GM21576 (cell line): ENCODE measurements around the gene IGFALS.

Experiments used
- ATAC-seq: cut with Tn5 transposase; IDR thresholded peaks from one replicate; pipeline ENCODE4 v1.9.1; 2021; ENCODE audit warnings: mild to moderate bottlenecking, moderate library complexity; ENCODE audit not compliant: unreplicated experiment

IGFALS gene

DNA sequence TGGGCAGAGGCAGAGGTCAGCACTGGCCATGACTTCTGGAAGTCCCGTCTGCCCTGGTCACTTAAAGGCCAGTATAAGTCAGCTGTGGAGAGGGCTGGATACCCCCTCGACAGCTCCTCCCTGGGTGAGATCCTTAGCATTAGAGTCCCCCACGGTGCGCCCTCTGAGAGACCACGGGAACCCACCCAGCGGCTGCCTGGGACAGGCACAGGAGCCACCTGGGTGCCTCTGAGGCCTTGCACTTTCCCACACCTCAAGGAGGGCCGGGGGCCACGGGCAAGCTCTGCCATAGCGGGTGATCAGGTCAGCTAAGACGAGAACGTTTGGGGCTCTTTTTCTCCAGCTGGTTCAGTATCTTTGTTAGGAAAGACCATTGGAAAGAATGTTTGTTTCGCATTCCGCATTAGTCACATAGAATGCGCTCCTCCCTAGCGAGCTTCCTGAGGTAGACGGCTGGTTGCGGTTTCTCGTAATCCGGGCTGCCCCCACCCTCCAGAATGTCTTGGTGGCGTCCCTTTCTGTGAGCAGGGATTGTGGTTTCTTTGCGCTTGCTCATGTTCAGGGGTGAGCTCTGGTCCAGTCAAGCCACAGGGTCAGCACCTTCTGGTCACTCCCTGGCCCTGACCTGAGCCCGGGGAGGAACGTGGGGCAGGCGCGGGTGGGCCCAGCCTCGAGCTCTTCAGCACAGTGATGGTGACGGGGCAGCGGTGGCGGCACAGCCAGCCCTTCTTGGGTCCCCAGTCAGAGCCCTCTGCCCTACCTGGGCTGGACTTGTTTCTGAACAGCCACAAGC lies 47.4 kb downstream of the IGFALS start:
- ATAC-seq: no peak

DNA sequence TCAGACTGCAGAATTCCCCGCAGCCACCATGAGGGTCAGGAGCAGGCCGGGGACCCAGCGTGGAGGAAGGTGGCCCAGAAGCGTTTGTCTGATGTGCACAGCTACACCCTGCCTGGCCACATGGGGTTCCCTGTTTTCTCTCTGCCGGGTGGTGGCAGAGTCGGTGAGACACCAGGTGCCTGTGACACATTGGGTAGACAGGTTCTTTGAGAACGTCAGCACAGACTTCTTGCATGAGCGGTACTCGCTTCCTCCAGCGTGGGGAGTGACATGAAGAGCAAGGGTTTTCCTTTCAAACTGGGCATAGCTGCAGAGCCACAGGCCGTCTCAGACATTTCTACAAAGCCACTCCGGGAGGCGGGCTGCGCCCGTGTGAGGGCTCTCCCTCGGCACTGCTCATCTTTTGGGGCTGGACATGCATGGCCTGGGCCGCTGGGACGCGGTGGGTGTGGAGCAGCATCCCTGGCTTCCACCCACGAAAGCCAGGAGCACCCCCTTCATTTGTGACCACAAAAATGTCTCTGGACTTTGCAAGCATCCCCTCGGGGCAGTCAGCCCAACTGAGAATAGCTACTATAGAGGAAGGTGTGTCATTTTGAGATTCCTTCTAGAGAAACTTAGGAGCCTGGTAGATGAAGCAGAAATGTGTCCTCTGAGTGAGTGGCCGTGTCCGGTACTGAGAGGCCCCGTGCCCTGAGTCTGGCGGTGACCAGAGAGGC lies 48.2 kb downstream of the IGFALS start:
- ATAC-seq: no peak

DNA sequence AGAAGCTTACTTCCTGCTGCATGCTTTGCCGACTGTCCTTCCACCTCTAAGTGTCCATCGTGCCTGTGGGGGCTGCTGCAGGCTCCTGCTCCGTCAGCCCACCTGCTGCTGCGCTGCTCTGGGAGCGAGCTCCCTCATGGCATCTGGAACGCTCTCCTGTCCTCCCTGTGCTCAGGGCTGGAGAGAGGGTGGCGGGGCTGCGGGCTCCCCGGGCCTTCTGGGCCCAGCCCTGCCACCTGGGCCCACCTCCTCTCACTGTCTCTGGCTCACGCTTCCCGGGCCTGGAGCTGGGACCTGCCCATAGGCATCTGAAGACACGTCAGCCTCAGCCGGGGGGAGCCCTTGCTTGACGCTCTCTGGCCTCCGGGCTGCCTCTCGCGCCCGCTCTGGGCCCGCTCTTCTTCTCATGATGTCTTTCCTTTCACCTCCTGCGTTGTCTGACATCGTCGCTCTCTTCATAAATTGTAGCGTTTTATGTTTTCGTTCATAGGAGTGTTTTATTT lies 49.1 kb downstream of the IGFALS start:
- ATAC-seq: no peak

DNA sequence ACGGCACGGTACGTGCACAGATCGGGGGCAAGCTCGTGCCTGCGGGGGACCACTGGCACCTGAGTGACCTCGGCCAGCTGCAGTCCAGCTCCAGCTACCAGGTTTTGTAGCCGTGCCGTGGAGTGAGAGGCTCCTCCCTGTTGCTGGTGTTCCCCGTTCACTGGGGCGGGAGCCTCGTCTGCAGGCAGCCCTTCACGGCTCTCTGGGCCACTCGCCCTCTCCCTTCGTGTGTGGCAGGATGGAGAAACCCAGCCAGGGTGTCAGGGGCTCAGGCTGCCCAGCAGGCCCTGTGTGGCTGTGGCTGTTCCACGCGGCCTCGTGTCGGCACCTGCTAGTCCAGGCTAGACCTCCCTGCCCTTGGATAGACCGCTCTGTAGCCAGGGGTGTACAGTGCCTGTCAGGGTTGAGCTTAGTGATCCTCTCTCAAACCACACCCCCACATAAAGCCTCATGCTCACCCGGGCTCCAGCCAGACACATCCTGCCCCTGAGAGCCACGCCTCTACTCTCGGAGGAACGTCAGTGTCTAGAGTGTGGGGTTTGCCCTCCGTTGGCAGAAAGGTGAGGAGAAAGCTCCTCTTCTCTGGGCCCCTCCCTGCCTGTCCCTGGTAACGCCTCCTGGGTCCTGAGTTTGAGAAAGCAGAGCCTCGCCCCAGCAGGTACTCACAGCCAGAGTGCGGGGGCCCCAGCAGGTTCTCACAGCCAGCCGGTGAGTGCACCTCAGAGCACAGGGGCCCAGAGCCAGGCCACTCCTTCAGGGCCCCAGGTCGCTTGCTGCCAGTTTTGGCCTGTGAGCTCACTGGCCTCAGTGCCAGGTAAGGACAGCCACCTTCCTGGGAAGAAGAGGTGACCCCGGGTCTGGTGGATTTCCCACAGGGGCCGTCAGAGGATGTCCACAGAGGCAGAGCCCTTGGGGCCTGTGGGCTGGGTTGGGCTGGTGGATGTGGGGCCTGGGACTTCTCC lies 49.8 kb downstream of the IGFALS start:
- ATAC-seq: no peak

DNA sequence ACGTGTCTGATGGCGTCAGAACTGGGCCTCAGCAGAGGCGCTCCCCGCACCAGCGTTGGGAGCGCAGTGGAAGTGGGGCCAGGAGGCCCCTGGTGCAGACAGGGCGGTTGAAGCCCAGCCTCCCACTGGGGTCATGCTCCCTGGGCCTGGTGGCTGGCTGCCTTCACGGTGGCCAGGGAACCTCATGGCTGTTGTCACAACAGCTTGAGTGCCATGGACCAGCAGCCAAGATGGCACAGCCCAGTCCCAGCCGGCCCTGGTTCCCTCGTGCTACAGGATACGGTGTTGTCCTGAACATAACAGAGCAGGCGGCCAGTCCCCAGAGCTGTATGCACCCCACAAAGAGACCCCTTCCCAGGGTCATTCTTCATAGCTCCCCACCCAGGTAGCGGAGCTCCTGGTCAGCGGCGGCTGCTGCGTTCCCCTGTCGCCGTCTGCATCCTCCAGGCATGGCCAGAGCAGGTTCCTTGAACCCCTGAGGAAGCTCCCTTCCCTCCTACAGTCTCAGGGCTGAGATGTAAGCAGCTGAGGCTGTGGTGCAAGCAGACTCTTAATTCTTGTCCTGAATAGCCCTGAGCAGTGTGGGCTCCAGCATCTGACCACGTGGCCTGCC lies 51.8 kb downstream of the IGFALS start:
- no peak for ATAC-seq

DNA sequence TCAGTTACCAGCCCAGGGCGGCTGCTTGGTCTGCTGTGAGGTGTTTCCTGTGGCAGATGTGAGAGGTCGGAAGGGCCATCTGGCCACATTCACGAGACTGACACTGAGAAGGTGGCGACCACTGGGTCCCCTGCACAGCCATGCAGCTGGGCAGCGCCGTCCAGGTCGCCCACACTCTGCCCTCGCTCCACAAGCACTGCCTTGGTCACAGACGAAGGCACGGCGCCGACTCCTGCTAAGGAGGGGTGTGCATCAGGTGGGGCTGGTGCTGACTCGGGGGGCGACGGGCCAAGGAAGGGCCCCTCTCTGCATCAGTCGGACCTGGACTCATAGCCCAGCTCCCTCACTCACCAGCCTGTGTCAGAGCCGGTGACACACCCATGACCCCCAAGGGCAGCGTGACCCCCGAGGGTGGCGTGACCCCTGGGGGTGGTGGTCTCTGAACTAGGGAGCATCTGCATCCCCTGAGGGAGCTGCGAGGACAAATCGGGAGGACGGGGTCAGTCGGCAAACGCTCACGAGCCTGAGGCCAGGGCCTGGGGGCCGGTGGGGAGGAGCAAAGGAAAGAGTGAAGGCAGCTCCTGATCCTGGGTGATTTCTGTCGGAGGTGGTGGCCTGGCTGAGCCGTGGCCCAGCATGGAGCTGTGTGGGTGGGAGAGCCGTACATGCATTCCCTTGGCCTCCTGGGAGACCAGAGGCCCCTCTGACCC lies 52.6 kb downstream of the IGFALS start:
- ATAC-seq: no peak
